IMR-90 (cell line): ENCODE measurements around the gene MCAM.

Source experiments
- CTCF ChIP-seq: conservative IDR thresholded peaks from 2 replicates; pipeline ENCODE4 v1.5.1; 2012; ENCODE audit warnings: mild to moderate bottlenecking, low read depth, low read length, improper control_type of control experiment
- POLR2A ChIP-seq: IDR thresholded peaks from 2 replicates; pipeline ENCODE4 v1.6.1; 2012; ENCODE audit warnings: mild to moderate bottlenecking, low read depth, low read length

GRCh38 chr11:119306373-119306890 is 10.5 kb downstream of the MCAM start:
- TF ChIP-seq CTCF, result no peak
- TF ChIP-seq POLR2A, result no peak
